Sigmoid colon (tissue), 7 donors: Measurements from ENCODE around the gene FNDC11. TPM values are rescaled to one million over a fixed set of nuclear protein-coding genes. Genes with fewer than 3 reads are reported as not detected.

ENCODE experiments used
- DNase-seq: peaks from one replicate; pipeline ENCODE4 v3.0.0-alpha.2; 2019
- H3K27ac ChIP-seq, 4 donors: fragments of 200-600 bp; sonication (generic); one replicate each; pipeline ENCODE4 v1.5.1; 2016 to 2019; ENCODE audit warnings: mild to moderate bottlenecking in 1 of 4
- H3K27me3 ChIP-seq, 3 donors: fragments of 200-600 bp; sonication (generic); one replicate each; pipeline ENCODE4 v1.5.1; 2019; ENCODE audit warnings: mild to moderate bottlenecking in 1 of 3
- H3K36me3 ChIP-seq, 4 donors: fragments of 200-600 bp; sonication (generic); one replicate each; pipeline ENCODE4 v1.5.1; 2016 to 2019
- H3K4me1 ChIP-seq, 4 donors: fragments of 200-600 bp; sonication (generic); one replicate each; pipeline ENCODE4 v1.5.1; 2017 to 2019
- H3K4me3 ChIP-seq, 4 donors: fragments of 200-600 bp; sonication (generic); one replicate each; pipeline ENCODE4 v1.5.1; 2017 to 2019; ENCODE audit warnings: mild to moderate bottlenecking in 2 of 4, moderate library complexity in 1 of 4
- H3K9me3 ChIP-seq, 4 donors: fragments of 200-600 bp in 3 of 4; sonication (generic) in 3 of 4; one replicate each; pipeline versions ENCODE4 v1.5.1 to v1.6.1; 2013 to 2019
- EP300 ChIP-seq, 4 donors: sonication (generic); formaldehyde crosslinking; IDR thresholded peaks; one replicate each; pipeline ENCODE4 v1.6.1; 2017; ENCODE audit warnings: antibody characterized with exemption in 4 of 4
- POLR2A ChIP-seq, 2 donors: fragments of 450-650 bp; IDR thresholded peaks; one replicate each; pipeline ENCODE4 v1.6.1; 2016; ENCODE audit warnings: antibody characterized with exemption in 2 of 2, mild to moderate bottlenecking in 2 of 2, moderate library complexity in 2 of 2
- POLR2AphosphoS5 ChIP-seq, 4 donors: sonication (generic); formaldehyde crosslinking; IDR thresholded peaks; one replicate each; pipeline ENCODE4 v1.6.1; 2017; ENCODE audit warnings: antibody characterized with exemption in 4 of 4
- WGBS, 2 donors: extraction: QIAGEN DNeasy Blood & Tissue Kit; methylation state at CpG; one replicate each; pipeline ENCODE4 v1.1.7; 2013; 5-methylcytosine and 5-hydroxymethylcytosine counted together
- intact Hi-C: fragments of 100-400 bp; cut with DNase I; formaldehyde crosslinking; loops from one replicate; pipeline ENCODE4 v1.15.1; 2023
- polyA plus RNA-seq, 3 donors: library from polyadenylated mRNA; stranded (reverse); fragments of 200-250 nt; gene quantifications; one replicate each; pipeline ENCODE4 v1.2.3, GENCODE V29; 2013
- total RNA-seq, 4 donors: library from RNA; depleted of rRNA; stranded (reverse); fragments of >200 nt; gene quantifications; one replicate each; pipeline ENCODE4 v1.1.0, GENCODE V29; 2016
- TF ChIP-seq, protein P1 (sequence below), 4 experiments: fragments of 450-650 bp in 3 of 4; fragments of 200-600 bp in 1 of 4; IDR thresholded peaks; one replicate each; pipeline ENCODE4 v1.5.1; 2016 to 2019; ENCODE audit warnings: antibody characterized with exemption in 4 of 4, mild to moderate bottlenecking in 3 of 4, moderate library complexity in 2 of 4
- donor health status: healthy with polysubstance abuse.
- donor health status: Bipolar disorder and iron deficiency.
- donor health status: healthy.

FNDC11 gene
- total and polyA plus RNA-seq, 7 donors = under 0.01 to 0.55 (median 0.41) TPM; not detected in 1

DNA sequence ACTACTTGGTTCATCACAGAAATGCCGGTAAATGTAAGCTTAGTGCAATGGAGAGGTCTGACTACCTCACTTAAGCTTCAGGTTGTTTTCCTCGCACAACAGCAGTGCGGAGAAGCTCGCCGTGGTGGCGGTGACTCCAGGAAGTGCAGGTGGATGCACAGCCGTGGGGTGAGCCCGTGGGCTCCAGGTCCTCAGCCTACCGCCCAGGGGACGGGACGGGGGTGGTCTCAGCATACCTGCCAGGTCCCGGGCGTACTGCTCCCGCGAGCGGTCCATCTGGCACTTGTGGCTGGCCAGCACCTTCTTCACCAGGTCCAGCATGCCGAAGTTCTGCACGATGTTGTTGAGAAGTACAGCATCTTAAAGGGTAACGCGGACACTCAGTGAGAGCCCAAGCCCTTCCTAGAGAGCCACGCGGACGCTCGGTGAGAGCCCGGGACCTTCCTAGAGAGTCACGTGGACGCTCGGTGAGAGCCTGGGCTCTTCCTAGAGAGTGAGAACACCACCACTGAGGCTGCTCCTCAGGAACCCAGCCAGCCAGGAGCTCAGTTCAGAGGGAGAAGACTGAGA, 37.9 kb downstream of the FNDC11 start:
- no peak for TF ChIP-seq POLR2AphosphoS5 (IDR thresholded peaks at IDR 0.05)
- no peak for TF ChIP-seq POLR2A (IDR thresholded peaks at IDR 0.05)
- no peak overlapping the region for H3K4me3 ChIP-seq
- no peak for DNase-seq
- 96 to 97% methylated on average over 28 of the region's 28 CpGs for WGBS, 2 donors
- peaks cover 26 to 77% (median 37%) of the 10 kb centered on the region in 4 donors for H3K36me3 ChIP-seq
- no peaks in the 10 kb centered on the region for H3K9me3 ChIP-seq
- intact Hi-C loops = no loop called here
- no peak overlapping the region for H3K27ac ChIP-seq
- H3K27me3 ChIP-seq = no peaks in the 10 kb centered on the region
- H3K4me1 ChIP-seq = peaks cover 0 to 6% (median 0%) of the 10 kb centered on the region in 4 donors

DNA sequence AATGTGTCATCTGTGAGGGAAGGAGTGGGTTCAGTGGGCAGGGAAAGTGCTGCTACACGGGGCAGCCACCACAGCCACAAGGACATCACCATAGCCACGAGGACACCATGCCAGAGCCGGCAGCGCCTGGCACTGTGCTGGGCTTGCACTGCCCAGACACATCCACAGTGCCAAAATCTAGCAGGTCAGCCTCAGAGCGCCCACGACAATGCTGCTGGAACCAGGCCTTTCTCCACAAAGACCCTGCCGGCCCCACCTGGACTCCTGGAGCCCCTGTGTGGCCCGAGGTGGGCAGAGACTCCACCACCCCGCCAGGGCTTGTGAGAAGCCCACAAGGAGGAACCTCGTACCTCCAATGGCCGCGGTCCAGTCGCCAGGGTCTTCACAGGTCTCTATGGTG, 38.7 kb downstream of the FNDC11 start:
- Histone ChIP-seq H3K36me3 (peaks cover 26 to 85% (median 41%) of the 10 kb centered on the region in 4 donors), H3K27me3 (no peaks in the 10 kb centered on the region), H3K9me3 (no peaks in the 10 kb centered on the region), H3K27ac (no peak overlapping the region), H3K4me1 (peaks cover 0 to 6% (median 0%) of the 10 kb centered on the region in 4 donors), H3K4me3 (no peak overlapping the region)
- intact Hi-C loops = no loop called here
- DNase-seq = no peak
- WGBS, 2 donors = 96% methylated on average over 13 of the region's 13 CpGs
- TF ChIP-seq EP300 (IDR thresholded peaks at IDR 0.05) = no peak
- TF ChIP-seq, protein P1, sequence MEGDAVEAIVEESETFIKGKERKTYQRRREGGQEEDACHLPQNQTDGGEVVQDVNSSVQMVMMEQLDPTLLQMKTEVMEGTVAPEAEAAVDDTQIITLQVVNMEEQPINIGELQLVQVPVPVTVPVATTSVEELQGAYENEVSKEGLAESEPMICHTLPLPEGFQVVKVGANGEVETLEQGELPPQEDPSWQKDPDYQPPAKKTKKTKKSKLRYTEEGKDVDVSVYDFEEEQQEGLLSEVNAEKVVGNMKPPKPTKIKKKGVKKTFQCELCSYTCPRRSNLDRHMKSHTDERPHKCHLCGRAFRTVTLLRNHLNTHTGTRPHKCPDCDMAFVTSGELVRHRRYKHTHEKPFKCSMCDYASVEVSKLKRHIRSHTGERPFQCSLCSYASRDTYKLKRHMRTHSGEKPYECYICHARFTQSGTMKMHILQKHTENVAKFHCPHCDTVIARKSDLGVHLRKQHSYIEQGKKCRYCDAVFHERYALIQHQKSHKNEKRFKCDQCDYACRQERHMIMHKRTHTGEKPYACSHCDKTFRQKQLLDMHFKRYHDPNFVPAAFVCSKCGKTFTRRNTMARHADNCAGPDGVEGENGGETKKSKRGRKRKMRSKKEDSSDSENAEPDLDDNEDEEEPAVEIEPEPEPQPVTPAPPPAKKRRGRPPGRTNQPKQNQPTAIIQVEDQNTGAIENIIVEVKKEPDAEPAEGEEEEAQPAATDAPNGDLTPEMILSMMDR (IDR thresholded peaks at IDR 0.05) = no peak
- TF ChIP-seq POLR2AphosphoS5 (IDR thresholded peaks at IDR 0.05) = no peak
- no peak for TF ChIP-seq POLR2A (IDR thresholded peaks at IDR 0.05)

DNA sequence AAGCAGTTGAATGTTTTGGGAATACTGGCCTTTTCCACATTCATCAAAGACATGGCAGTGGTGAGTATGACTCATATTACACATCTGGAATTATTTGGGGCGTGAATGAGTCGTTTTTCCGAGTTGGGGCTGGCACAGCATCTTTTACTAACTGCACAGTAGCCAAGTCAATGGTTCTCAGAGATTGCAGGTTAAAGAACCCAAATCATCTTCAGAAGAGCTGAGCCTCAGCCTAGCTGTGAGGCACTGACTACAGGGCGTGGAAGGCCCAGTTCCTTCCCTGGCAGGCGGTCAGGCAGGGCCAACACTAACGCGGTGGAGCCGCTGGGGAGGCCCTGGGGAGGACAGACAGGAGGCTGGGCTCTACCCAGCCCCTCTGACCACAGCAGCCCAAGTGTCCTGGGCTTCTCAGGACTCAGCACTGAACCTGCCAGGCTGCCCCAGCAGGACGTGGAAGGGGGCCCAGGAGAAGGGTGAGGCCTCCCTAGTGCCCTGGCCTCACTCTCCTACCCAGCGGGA, 40.1 kb downstream of the FNDC11 start:
- H3K4me3 ChIP-seq = no peak overlapping the region
- DNase-seq = no peak
- peaks cover 26 to 88% (median 44%) of the 10 kb centered on the region in 4 donors for H3K36me3 ChIP-seq
- H3K9me3 ChIP-seq = no peaks in the 10 kb centered on the region
- 78 to 90% methylated on average over 10 of the region's 10 CpGs for WGBS, 2 donors
- H3K27ac ChIP-seq = no peak overlapping the region
- no peaks in the 10 kb centered on the region for H3K27me3 ChIP-seq
- TF ChIP-seq, protein P1 (IDR thresholded peaks at IDR 0.05) = no peak
- TF ChIP-seq EP300 (IDR thresholded peaks at IDR 0.05) = no peak
- peaks cover 0 to 6% (median 0%) of the 10 kb centered on the region in 4 donors for H3K4me1 ChIP-seq
- intact Hi-C loops = no loop called here

DNA sequence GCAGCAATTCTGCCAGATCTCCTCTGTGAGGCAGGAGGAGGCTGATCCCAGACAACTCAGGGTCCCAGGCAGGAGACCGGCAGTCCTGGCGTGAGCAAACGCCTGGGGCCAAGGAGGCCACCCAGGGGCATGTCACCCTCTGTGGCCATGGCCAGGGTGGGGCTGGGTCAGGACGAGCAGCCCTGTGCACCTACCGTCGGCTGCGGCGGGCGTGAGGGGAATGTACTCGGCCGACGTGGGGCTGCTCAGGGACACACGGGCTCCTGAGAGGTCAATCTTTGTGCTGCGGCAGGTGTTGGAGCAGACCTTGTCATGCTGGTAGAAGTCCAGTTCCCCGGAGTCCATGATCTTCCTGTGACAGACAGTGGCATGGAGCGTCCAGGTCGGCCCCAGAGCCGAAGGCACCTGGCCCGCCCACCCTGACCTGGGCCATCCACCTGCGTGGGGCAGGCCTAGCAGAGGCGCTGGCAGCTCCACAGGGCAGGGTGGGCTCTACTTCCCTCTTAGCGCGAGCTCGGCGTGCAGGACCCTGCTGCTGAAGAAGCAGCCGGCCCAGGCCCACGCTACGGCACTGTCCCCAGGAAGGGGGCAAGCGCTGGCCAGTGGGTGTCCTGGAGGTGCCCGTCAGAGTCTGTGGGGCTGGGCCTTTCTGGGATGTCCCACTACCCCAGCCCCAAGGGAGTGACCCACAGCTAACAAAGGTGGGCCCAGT, 41.6 kb downstream of the FNDC11 start:
- H3K9me3 ChIP-seq = no peaks in the 10 kb centered on the region
- no peak overlapping the region for H3K4me3 ChIP-seq
- WGBS, 2 donors = 94 to 95% methylated on average over 30 of the region's 30 CpGs
- peaks cover 0 to 6% (median 0%) of the 10 kb centered on the region in 4 donors for H3K4me1 ChIP-seq
- H3K27ac ChIP-seq = no peak overlapping the region
- H3K36me3 ChIP-seq = peaks cover 19 to 85% (median 33%) of the 10 kb centered on the region in 4 donors
- TF ChIP-seq POLR2A (IDR thresholded peaks at IDR 0.05) (no peak), POLR2AphosphoS5 (IDR thresholded peaks at IDR 0.05) (no peak), EP300 (IDR thresholded peaks at IDR 0.05) (no peak)
- intact Hi-C loops = no loop called here
- DNase-seq = no peak
- H3K27me3 ChIP-seq = no peaks in the 10 kb centered on the region

DNA sequence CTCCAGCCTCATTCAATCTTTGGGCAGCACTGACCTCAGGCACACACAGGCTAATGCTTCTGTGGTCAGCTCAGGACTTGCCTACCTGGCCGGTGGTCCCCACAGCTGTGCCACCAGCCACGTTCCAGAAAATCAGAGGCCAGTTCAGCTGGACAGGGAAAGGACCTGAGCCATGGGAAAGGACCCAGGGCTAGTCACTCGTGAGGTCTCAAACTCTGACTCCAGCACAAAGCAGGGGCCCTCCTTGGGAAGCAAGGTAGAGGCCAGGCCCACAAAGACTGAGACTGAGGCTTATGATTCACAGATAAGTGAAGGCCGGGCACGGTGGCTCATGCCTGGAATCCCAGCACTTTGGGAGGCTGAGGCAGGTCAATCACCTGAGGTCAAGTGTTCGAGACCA, 42.5 kb downstream of the FNDC11 start:
- Histone ChIP-seq H3K9me3 (no peaks in the 10 kb centered on the region), H3K27me3 (no peaks in the 10 kb centered on the region)
- no peak for DNase-seq

More for the DNA sequence above, 42.5 kb downstream of the FNDC11 start:
- TF ChIP-seq POLR2A (IDR thresholded peaks at IDR 0.05) (no peak), EP300 (IDR thresholded peaks at IDR 0.05) (no peak), POLR2AphosphoS5 (IDR thresholded peaks at IDR 0.05) (no peak)
- TF ChIP-seq, protein P1 (IDR thresholded peaks at IDR 0.05) = no peak
- Histone ChIP-seq H3K4me1 (peaks cover 0 to 6% (median 0%) of the 10 kb centered on the region in 4 donors), H3K27ac (no peak overlapping the region), H3K4me3 (no peak overlapping the region), H3K36me3 (peaks cover 12 to 85% (median 34%) of the 10 kb centered on the region in 4 donors)
- intact Hi-C loops = no loop called here
- WGBS, 2 donors = 95% methylated on average over 6 of the region's 6 CpGs
